Gastrocnemius medialis (tissue), 4 donors: ENCODE results near the gene PLCB1. TPM values are rescaled to one million over a fixed set of nuclear protein-coding genes. Genes with fewer than 3 reads are reported as not detected.

Experiments
- ATAC-seq, 2 donors: fragments of 150-250 bp; one replicate each; pipeline ENCODE4 v1.9.1; 2016
- DNase-seq, 2 donors: peaks; one replicate each; pipeline ENCODE4 v3.0.0-alpha.2; 2019
- H3K27ac ChIP-seq, 4 donors: fragments of 200-600 bp; sonication (generic); 1 replicate in 1 of 4; 2 replicates in 3 of 4; pipeline ENCODE4 v1.5.1; 2016 to 2018; ENCODE audit warnings: mild to moderate bottlenecking in 2 of 4, moderate library complexity in 1 of 4
- H3K27me3 ChIP-seq, 3 donors: fragments of 200-600 bp; sonication (generic) in 2 of 3; 1 replicate in 1 of 3; 2 replicates in 2 of 3; pipeline versions ENCODE4 v1.5.1 to v1.6.0; 2016 to 2019; ENCODE audit warnings: mild to moderate bottlenecking in 1 of 3, moderate library complexity in 1 of 3
- H3K36me3 ChIP-seq, 2 donors: fragments of 200-600 bp; sonication (generic) in 1 of 2; one replicate each; pipeline ENCODE4 v1.5.1; 2017 to 2018
- H3K4me1 ChIP-seq, 2 donors: fragments of 200-600 bp; sonication (generic) in 1 of 2; one replicate each; pipeline ENCODE4 v1.5.1; 2016 to 2017; ENCODE audit warnings: mild to moderate bottlenecking in 2 of 2
- H3K4me3 ChIP-seq, 4 donors: fragments of 200-600 bp; sonication (generic) in 3 of 4; 1 replicate in 1 of 4; 2 replicates in 3 of 4; pipeline ENCODE4 v1.5.1; 2016 to 2019; ENCODE audit warnings: mild to moderate bottlenecking in 2 of 4
- H3K9me3 ChIP-seq, 3 donors: fragments of 200-600 bp; sonication (generic) in 2 of 3; 1 replicate in 1 of 3; 2 replicates in 2 of 3; pipeline ENCODE4 v1.5.1; 2016 to 2019
- POLR2A ChIP-seq, 2 donors: fragments of 450-650 bp; IDR thresholded peaks; one replicate each; pipeline ENCODE4 v1.6.1; 2017; ENCODE audit warnings: antibody characterized with exemption in 2 of 2, mild to moderate bottlenecking in 2 of 2, moderate library complexity in 2 of 2
- in situ Hi-C, 4 donors: fragments of 200-750 bp; cut with MboI; loops; one replicate each; pipeline versions ENCODE4 v1.15.0 to v1.8.0; 2017; ENCODE audit warnings: low sequenced_read_pairs in 4 of 4
- intact Hi-C: fragments of 100-400 bp; cut with DNase I; formaldehyde crosslinking; loops from one replicate; pipeline ENCODE4 v1.15.1; 2023; ENCODE audit warnings: low total_unique reads
- total RNA-seq, 4 donors: library from RNA; depleted of rRNA; stranded (reverse); fragments of >200 nt; gene quantifications; one replicate each; pipeline versions ENCODE4 v1.1.0 to v1.2.3, GENCODE V29; 2016
- TF ChIP-seq, protein P1 (sequence below), 5 experiments: fragments of 450-650 bp in 3 of 5; fragments of 200-600 bp in 2 of 5; sonication (generic) in 2 of 5; IDR thresholded peaks in 4 of 5; conservative IDR thresholded peaks in 1 of 5; 1 replicate in 4 of 5; 2 replicates in 1 of 5; pipeline ENCODE4 v1.5.1; 2016 to 2019; ENCODE audit warnings: antibody characterized with exemption in 5 of 5, mild to moderate bottlenecking in 3 of 5, moderate library complexity in 3 of 5

PLCB1 gene
- total RNA-seq, 4 donors from 2014 or later: 4.1 to 10.0 (median 7.6) TPM

DNA sequence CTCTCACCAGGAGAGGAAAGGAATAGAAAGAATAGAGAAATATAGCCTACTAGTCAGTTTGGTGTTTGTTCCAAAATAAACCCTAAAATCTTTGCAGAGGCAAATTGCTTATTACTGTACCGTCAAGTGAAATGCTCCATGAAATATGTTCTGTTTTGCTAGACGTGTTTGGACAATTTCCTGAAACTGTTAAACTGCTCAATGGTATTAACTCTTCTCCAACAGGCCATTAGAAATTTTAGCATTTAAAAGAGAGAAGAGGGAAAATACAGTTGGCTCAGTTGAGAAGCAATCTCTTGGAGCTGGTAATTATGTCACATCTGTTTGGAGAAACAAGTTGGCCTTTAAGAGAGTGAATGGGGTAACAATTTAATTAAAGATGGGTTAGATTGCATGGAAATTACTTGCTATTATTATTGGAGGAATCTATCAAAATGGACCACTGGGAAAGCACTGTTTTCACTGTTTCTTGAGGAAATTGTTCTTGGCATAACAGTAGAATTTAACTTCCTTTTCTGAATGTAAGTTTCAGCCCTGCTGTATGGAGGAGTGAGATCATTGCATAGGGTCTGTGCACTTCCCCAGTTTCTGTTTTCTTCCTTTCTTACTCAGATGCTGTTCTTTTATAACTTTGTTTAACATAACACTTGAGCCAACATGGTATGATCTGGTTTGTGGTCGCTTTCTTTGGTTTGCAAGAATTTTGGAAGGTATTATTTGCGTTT, 373.6 kb downstream of the PLCB1 start:
- in situ Hi-C loops: no loop called here
- intact Hi-C loops: no loop called here
- no peak for TF ChIP-seq POLR2A (IDR thresholded peaks at IDR 0.05)
- TF ChIP-seq, protein P1, sequence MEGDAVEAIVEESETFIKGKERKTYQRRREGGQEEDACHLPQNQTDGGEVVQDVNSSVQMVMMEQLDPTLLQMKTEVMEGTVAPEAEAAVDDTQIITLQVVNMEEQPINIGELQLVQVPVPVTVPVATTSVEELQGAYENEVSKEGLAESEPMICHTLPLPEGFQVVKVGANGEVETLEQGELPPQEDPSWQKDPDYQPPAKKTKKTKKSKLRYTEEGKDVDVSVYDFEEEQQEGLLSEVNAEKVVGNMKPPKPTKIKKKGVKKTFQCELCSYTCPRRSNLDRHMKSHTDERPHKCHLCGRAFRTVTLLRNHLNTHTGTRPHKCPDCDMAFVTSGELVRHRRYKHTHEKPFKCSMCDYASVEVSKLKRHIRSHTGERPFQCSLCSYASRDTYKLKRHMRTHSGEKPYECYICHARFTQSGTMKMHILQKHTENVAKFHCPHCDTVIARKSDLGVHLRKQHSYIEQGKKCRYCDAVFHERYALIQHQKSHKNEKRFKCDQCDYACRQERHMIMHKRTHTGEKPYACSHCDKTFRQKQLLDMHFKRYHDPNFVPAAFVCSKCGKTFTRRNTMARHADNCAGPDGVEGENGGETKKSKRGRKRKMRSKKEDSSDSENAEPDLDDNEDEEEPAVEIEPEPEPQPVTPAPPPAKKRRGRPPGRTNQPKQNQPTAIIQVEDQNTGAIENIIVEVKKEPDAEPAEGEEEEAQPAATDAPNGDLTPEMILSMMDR (IDR thresholded peaks at IDR 0.05 in 4 of 5, conservative IDR thresholded peaks at IDR 0.05 in 1 of 5): no peak

DNA sequence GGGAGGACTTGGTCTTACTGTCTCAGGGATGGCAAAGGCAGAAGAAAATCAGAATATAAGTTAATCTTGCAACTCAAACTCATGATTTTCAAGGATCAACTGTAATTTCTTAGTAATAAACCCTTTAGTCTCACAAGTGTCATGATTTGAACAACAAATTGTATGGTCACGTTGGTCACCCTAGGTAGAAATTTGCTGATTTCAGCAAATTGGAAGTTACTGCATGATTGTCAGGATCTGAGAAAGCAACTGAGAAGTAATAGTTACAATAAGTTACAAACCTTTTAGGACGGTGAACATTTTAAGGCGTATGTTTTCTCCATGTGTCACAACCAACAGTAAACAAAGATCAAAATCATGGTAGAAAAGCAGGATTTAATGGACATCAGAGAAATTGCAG, 375.2 kb downstream of the PLCB1 start:
- no peaks in the 10 kb centered on the region for H3K36me3 ChIP-seq
- no peaks in the 10 kb centered on the region for H3K4me1 ChIP-seq
- H3K27me3 ChIP-seq: no peaks in the 10 kb centered on the region
- in situ Hi-C loops: no loop called here
- H3K9me3 ChIP-seq: no peaks in the 10 kb centered on the region
- H3K27ac ChIP-seq: no peak overlapping the region
- no peak for TF ChIP-seq POLR2A (IDR thresholded peaks at IDR 0.05)
- TF ChIP-seq, protein P1 (IDR thresholded peaks at IDR 0.05 in 4 of 5, conservative IDR thresholded peaks at IDR 0.05 in 1 of 5): no peak
- intact Hi-C loops: no loop called here
- ATAC-seq (no peak), DNase-seq (no peak)
- no peak overlapping the region for H3K4me3 ChIP-seq

More for the DNA sequence above, 373.6 kb downstream of the PLCB1 start:
- H3K27me3 ChIP-seq: no peaks in the 10 kb centered on the region
- no peak overlapping the region for H3K27ac ChIP-seq
- no peaks in the 10 kb centered on the region for H3K36me3 ChIP-seq
- ATAC-seq (no peak), DNase-seq (no peak)
- H3K9me3 ChIP-seq: no peaks in the 10 kb centered on the region
- H3K4me3 ChIP-seq: no peak overlapping the region
- no peaks in the 10 kb centered on the region for H3K4me1 ChIP-seq

DNA sequence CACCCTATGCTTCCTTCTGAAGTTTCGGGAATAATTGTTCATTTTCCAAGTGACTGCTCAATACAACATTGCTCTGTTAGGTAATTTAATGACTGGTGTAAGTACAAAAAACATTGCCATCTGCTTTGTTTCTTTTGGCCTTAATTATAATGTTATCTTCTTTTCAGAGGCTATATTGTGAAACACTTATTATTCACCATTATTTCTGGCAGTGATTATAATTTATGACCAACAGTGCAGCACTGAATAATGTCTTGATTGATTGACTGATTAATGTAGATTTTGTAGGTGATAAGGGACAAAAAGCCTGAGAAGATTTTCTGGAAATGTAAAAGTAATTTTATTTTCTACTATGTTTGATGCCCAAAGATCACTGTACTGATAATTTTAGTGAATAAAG, 377.7 kb downstream of the PLCB1 start:
- TF ChIP-seq, protein P1 (IDR thresholded peaks at IDR 0.05 in 4 of 5, conservative IDR thresholded peaks at IDR 0.05 in 1 of 5): no peak
- no peak for TF ChIP-seq POLR2A (IDR thresholded peaks at IDR 0.05)
- H3K9me3 ChIP-seq: no peaks in the 10 kb centered on the region
- ATAC-seq (no peak), DNase-seq (no peak)
- no peaks in the 10 kb centered on the region for H3K4me1 ChIP-seq
- in situ Hi-C loops (no loop called here), intact Hi-C loops (no loop called here)
- H3K4me3 ChIP-seq: no peak overlapping the region
- no peak overlapping the region for H3K27ac ChIP-seq
- no peaks in the 10 kb centered on the region for H3K36me3 ChIP-seq
- no peaks in the 10 kb centered on the region for H3K27me3 ChIP-seq

DNA sequence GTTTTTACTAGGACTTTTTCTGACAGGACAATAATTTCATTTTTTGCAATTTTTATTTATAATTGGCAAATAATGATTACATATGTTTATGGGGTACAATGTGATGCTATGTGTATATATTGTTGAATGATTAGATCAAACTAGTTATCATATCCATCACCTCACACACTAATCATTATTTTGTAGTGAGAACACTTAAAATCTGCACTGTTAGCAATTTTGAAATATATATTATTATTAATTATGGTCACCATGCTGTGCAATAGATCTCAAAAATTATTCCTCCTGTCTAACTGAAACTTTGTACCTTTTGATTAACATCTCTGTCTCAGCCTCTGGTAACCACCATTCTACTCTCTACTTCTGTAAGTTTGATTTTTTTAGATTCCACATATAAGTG, 378.7 kb downstream of the PLCB1 start:
- Histone ChIP-seq H3K4me3 (no peak overlapping the region), H3K36me3 (no peaks in the 10 kb centered on the region), H3K9me3 (no peaks in the 10 kb centered on the region), H3K4me1 (no peaks in the 10 kb centered on the region), H3K27me3 (no peaks in the 10 kb centered on the region), H3K27ac (no peak overlapping the region)
- intact Hi-C loops (no loop called here), in situ Hi-C loops (no loop called here)
- DNase-seq (no peak), ATAC-seq (no peak)
- TF ChIP-seq, protein P1 (IDR thresholded peaks at IDR 0.05 in 4 of 5, conservative IDR thresholded peaks at IDR 0.05 in 1 of 5): no peak
- TF ChIP-seq POLR2A (IDR thresholded peaks at IDR 0.05): no peak

DNA sequence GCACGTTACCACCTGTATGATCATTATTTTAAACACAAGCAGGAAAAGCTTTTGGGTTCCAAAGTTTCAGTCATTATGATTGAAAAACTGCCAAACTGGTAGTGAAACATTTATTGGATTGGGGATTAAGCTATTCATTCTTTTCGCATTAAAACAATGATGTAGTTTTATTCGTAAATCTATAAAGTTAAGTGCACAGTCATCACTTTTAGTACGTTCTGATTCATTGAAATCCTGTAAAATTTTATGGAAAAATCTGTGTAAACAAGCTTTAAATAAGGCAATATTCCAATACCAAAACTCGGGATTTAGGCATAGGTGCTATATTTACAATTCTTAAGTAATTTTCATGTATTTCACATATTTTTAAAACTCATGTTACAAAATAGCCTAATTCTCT, 379.9 kb downstream of the PLCB1 start:
- TF ChIP-seq, protein P1 (IDR thresholded peaks at IDR 0.05 in 4 of 5, conservative IDR thresholded peaks at IDR 0.05 in 1 of 5): no peak
- TF ChIP-seq POLR2A (IDR thresholded peaks at IDR 0.05): no peak
- H3K4me3 ChIP-seq: no peak overlapping the region
- ATAC-seq (no peak), DNase-seq (no peak)
- no peaks in the 10 kb centered on the region for H3K9me3 ChIP-seq
- H3K36me3 ChIP-seq: no peaks in the 10 kb centered on the region
- H3K4me1 ChIP-seq: no peaks in the 10 kb centered on the region
- in situ Hi-C loops (no loop called here), intact Hi-C loops (no loop called here)
- no peaks in the 10 kb centered on the region for H3K27me3 ChIP-seq
- no peak overlapping the region for H3K27ac ChIP-seq
